G401.6 (cell line): ENCODE data around the gene ARMH1.

Experiments
- FAIRE-seq: peaks from 2 replicates; lab custom pipeline; 2012; peaks lifted over from hg19 to GRCh38; lab: Jason Lieb, UNC

ARMH1 gene

DNA sequence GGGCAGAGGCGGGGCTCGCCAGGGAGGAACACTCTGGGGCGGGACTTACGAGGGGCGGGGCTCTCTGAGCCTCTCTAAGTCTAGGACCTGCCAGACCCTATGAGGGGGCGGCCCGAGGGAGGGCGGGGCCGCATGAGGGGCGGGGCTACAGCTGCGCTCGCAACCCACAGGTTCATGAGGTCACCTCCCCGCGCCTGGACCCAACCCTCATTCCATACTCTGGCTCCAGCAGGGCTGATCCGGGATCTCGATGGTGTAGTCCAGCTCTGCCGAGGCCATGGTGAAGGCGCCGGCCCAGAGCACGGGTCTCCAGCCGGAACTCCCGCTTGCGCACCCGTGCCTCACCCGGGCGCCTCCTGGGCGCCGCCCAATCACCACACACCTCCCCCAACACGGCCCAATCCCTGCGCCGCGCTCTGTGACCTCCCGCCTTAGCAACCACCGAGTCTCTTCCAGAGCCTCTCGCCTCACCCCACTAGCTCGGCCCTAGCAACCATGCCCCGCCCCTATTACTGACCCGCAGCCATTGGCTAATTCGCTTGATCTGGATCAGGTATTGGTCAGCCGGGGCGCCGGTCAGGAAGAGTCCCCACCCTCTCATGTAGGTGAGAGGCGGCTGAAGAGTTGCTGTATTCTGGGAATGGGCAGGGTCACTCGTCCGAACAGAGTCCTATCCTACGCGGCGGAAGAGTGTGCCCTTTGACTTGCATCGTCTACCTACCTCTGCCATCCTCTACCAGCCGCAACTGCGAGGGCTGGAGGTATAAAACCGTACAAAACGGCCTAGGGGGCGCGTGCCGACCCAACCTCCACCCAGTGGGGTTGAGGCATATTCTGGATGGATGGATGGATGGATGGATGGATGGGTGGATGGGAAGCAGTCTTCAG, at the start of gene ARMH1, which contains the start of gene TMEM53:
TSS of gene ARMH1 (plus strand) at position 602 of the 888 bp plus-strand sequence. CDS start 14,984 bp downstream, outside the sequence.
TSS of gene TMEM53 (minus strand) at position 369 of the 888 bp plus-strand sequence. CDS start at position 279, 90 bp downstream.
- peak; percentile 98 for FAIRE-seq

DNA sequence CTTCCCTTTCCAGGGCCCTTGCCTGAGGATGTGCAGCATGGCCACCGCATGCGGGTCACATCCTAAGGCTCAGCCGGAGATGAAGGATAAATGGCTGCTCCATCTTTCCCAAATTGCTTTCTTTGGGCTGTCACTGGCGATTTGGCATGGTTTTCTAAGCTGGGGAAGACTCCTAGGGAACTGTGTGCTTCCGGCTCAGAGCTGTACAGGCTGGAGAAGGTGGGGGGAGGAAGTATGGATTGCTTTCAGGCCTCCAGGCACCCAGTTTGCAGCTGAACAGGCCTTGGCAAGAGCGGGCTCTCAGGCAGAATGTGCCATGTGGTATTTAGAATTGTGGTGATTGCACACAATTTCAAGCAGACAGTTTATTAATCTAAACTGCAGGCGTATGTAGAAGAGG, 49.2 kb upstream of the ARMH1 start:
- FAIRE-seq: no peak

- FAIRE-seq: no peak
These were observed 45.4 kb upstream of the ARMH1 start for GRCh38 chr1:44628962-44629756.

- no peak for FAIRE-seq
These were observed 44.4 kb upstream of the ARMH1 start for GRCh38 chr1:44630116-44630515.

- no peak for FAIRE-seq
These were observed 43.2 kb upstream of the ARMH1 start for GRCh38 chr1:44631333-44631646.

DNA sequence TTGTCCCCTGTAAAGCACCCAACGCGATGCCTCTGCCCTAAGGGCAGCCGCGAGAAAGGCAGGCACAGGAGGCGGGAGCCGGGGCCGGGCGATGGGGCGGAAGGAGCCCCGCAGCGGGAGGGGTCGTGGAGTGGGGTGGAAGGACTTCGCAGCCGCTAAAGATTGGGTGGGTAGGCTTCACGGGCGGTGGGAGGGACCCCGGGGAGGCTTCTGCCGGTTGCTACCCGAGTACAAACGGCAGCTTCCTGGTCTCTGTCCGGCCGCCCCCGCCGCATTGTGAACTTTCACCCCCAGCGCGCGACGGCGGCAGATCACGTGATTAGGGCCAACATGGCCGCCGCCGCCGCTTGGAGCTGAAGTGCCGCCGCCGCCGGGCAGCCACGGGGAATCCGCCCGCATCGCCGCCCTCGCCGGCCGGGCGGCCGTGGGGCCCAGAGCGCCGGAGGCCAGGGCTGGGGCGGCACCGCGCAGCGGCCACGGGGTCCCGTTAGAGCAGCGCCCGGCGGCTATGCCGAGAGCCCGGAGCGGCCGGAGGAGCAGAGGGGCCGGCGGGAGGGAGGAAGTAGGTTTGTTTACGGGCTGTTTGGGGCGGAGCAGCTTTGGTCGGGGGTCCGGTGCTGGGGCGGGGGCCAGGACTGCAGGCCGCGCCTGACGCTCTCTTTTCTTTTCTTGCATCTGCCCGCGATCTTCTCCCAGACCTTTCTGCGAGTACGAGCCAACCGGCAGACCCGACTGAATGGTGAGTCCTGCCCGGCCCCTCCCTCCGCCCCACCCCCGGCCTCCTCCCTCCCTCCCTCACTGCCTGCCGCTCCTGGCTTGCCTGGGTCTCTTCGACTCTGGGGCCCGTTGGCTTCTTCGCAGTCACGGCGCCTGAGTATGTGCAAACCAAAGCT, 42.6 kb upstream of the ARMH1 start:
- FAIRE-seq: no peak

- no peak for FAIRE-seq
These were observed 41.9 kb upstream of the ARMH1 start for GRCh38 chr1:44632598-44632997.

GRCh38 chr1:44634606-44635189, 39.8 kb upstream of the ARMH1 start:
- FAIRE-seq: no peak

- no peak for FAIRE-seq
These were observed 39.1 kb upstream of the ARMH1 start for GRCh38 chr1:44635439-44635838.

DNA sequence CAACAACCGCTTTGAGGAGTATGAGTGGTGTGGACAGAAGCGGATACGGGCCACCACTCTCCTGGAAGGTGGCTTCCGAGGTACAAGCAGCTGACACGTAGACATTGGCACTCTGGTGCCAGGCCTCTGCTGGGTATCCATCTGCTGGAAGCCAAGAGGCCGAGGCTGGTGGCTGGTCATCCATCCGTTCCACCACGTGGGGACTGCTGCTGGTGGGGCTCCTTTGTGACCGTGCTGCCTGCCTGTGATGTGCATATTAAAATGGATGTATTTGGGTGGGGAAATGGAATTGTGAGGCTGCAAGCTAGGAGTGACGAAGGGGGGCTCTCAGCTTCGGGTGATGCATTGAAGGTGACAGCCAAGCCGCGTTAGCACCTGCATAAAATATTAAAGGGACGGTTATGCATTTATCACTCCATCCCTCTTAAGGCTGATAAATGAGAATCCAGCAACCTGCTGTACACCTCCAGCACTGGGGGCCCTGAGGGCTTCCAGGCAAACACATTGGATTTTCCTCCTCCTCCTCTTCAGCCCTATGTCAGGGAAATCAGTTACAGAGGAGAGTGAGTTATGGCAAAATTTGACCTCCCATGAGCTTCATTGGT, 38.3 kb upstream of the ARMH1 start:
- no peak for FAIRE-seq

GRCh38 chr1:44636688-44637598, 37.6 kb upstream of the ARMH1 start:
- no peak for FAIRE-seq

- no peak for FAIRE-seq
These were observed 36.7 kb upstream of the ARMH1 start for GRCh38 chr1:44637702-44638411.

GRCh38 chr1:44640200-44640853, 34.2 kb upstream of the ARMH1 start:
- no peak for FAIRE-seq

GRCh38 chr1:44641126-44642102, 33.1 kb upstream of the ARMH1 start:
- no peak for FAIRE-seq

GRCh38 chr1:44642255-44642654, 32.3 kb upstream of the ARMH1 start:
- no peak for FAIRE-seq

GRCh38 chr1:44642925-44643324, 31.6 kb upstream of the ARMH1 start:
- FAIRE-seq: no peak

DNA sequence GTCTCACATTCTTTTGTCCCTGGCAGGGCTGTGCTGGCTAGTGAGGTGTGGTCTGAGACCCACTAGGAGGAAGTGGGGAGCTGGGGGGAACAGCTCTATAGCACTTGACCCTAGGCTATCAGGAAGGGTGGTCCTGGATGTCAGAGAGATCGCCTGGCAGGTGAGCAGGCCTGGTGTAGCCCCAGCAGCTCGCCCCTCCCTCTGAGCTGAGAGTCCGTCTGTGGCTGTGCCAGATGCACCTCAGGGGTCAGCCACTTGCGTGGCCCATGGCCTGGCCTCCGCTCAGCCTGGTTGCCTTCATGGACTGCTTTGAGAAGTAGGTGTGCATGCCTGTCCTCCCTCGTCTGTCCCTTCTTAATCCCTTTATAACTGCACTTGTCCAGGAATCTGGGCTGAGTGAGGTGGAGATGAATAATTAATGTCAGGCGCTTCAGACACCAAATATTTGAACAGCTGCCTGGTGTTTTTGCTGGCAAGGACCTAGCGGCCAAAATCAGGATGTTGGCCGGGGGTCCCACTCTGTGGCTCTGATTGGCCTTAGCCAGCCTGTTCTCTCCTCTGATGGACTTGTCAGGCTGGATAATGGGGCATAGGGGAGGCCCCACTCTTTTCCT, 30.7 kb upstream of the ARMH1 start:
- no peak for FAIRE-seq
